Neural progenitor cell (in vitro differentiated cells): ENCODE data around the gene CORO6.

Experiments used
- EZH2 ChIP-seq: fragments of 200-600 bp; sonication (generic); IDR thresholded peaks from 2 replicates; pipeline ENCODE4 v1.6.1; 2017; ENCODE audit warnings: antibody characterized with exemption, mild to moderate bottlenecking, moderate library complexity
- TF ChIP-seq, protein P1 (sequence below): fragments of 200-600 bp; sonication (generic); IDR thresholded peaks from 2 replicates; pipeline ENCODE4 v1.5.1; 2017; ENCODE audit warnings: antibody characterized with exemption, mild to moderate bottlenecking

DNA sequence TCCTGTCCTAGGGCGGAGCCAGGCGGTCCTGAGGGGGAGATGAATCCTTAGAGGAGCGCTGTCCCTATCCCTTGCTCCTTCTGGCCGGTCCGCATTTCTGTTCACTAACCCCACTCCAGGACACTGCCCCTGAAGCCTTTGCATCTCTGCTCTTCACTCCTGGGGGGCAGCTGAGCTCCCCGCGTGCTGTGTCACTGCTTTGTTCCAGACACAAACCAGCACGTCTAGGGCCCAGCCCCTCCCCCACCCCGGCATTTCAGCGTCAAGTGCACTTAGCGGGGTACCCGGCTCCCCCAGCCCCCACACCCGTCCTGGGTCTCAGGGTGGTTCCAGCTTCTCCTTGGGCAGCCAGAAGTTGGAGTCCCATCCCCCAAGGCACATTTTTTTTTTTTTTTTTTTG is 8.9 kb downstream of the CORO6 start:
- TF ChIP-seq, protein P1, sequence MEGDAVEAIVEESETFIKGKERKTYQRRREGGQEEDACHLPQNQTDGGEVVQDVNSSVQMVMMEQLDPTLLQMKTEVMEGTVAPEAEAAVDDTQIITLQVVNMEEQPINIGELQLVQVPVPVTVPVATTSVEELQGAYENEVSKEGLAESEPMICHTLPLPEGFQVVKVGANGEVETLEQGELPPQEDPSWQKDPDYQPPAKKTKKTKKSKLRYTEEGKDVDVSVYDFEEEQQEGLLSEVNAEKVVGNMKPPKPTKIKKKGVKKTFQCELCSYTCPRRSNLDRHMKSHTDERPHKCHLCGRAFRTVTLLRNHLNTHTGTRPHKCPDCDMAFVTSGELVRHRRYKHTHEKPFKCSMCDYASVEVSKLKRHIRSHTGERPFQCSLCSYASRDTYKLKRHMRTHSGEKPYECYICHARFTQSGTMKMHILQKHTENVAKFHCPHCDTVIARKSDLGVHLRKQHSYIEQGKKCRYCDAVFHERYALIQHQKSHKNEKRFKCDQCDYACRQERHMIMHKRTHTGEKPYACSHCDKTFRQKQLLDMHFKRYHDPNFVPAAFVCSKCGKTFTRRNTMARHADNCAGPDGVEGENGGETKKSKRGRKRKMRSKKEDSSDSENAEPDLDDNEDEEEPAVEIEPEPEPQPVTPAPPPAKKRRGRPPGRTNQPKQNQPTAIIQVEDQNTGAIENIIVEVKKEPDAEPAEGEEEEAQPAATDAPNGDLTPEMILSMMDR: no peak
- no peak for TF ChIP-seq EZH2
